Retinal pigment epithelial cell (primary cell): Measurements from ENCODE around the gene COL4A2.

Experiments used
- DNase-seq: peaks from one replicate; pipeline ENCODE4 v3.0.0-alpha.2; 2010; ENCODE audit warnings: low read depth
- H3K4me3 ChIP-seq: 2 replicates; pipeline ENCODE4 v1.5.1; 2011; ENCODE audit warnings: mild to moderate bottlenecking, low read length, control low read depth, moderate library complexity
- TF ChIP-seq, protein P1 (sequence below): conservative IDR thresholded peaks from 2 replicates; pipeline ENCODE4 v1.5.1; 2011; ENCODE audit warnings: low read depth, low read length, control low read depth, inconsistent platforms

COL4A2 gene

GRCh38 chr13:110478405-110479214, 171.5 kb downstream of the COL4A2 start:
- DNase-seq, result no peak
- TF ChIP-seq, protein P1, sequence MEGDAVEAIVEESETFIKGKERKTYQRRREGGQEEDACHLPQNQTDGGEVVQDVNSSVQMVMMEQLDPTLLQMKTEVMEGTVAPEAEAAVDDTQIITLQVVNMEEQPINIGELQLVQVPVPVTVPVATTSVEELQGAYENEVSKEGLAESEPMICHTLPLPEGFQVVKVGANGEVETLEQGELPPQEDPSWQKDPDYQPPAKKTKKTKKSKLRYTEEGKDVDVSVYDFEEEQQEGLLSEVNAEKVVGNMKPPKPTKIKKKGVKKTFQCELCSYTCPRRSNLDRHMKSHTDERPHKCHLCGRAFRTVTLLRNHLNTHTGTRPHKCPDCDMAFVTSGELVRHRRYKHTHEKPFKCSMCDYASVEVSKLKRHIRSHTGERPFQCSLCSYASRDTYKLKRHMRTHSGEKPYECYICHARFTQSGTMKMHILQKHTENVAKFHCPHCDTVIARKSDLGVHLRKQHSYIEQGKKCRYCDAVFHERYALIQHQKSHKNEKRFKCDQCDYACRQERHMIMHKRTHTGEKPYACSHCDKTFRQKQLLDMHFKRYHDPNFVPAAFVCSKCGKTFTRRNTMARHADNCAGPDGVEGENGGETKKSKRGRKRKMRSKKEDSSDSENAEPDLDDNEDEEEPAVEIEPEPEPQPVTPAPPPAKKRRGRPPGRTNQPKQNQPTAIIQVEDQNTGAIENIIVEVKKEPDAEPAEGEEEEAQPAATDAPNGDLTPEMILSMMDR, result no peak
- no peak overlapping the region for H3K4me3 ChIP-seq

DNA sequence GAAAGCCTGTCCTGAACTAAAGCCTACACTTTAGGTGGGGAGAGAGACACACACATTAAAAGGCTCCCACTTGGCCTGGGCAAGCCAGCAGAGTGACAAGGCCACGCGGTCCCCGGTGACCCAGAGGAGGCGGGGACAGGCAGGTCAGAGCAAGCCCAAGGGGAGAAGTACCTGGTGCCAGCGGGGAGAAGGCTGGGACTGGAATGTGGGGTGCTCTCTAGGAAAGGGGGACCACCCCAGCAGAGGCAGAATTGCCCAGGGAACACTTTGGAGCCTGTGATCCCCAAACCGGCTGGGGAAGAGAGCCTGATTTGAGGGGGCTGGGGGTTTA, 172.1 kb downstream of the COL4A2 start:
- no peak for DNase-seq
- TF ChIP-seq, protein P1, result no peak
- H3K4me3 ChIP-seq, result no peak overlapping the region

- no peak overlapping the region for H3K4me3 ChIP-seq
- no peak for DNase-seq
- TF ChIP-seq, protein P1, result no peak
Observed at GRCh38 chr13:110479648-110480047, 172.6 kb downstream of the COL4A2 start.

GRCh38 chr13:110480161-110480560, 173.1 kb downstream of the COL4A2 start:
- H3K4me3 ChIP-seq, result no peak overlapping the region
- no peak for DNase-seq
- TF ChIP-seq, protein P1, result no peak

- TF ChIP-seq, protein P1, result no peak
- H3K4me3 ChIP-seq, result no peak overlapping the region
- no peak for DNase-seq
Observed at GRCh38 chr13:110483386-110483968, 176.4 kb downstream of the COL4A2 start.

- no peak for DNase-seq
- TF ChIP-seq, protein P1, result no peak
- H3K4me3 ChIP-seq, result no peak overlapping the region
Observed at GRCh38 chr13:110484290-110485048, 177.4 kb downstream of the COL4A2 start.
